GM23338 (cell line): Measurements from ENCODE around the gene CEP72. TPM values are rescaled to one million over a fixed set of nuclear protein-coding genes. Genes with fewer than 3 reads are reported as not detected.

Experiments used
- ATAC-seq: fragments of 200-7000 bp; cut with Tn5 transposase; 3 replicates; pipeline ENCODE4 v1.9.1; 2020
- DNase-seq: peaks from one replicate; pipeline ENCODE4 v3.0.0-alpha.2; 2015; ENCODE audit warnings: low spot score
- H2AFZ ChIP-seq: fragments of 200-600 bp; sonication (generic); 2 replicates; pipeline ENCODE4 v1.8.0; 2016; ENCODE audit warnings: antibody characterized with exemption, mild to moderate bottlenecking, moderate library complexity
- H3F3A ChIP-seq: fragments of 200-600 bp; sonication (generic); replicated peaks from 2 replicates; pipeline ENCODE4 v1.8.0; 2017; ENCODE audit warnings: antibody characterized with exemption, mixed run types, low read depth
- H3K27ac ChIP-seq: fragments of 200-600 bp; sonication (generic); 2 replicates; pipeline ENCODE4 v1.6.1; 2016; ENCODE audit warnings: low read depth
- H3K27me3 ChIP-seq: fragments of 200-600 bp; sonication (generic); 2 replicates; pipeline ENCODE4 v1.8.0; 2016; ENCODE audit warnings: mild to moderate bottlenecking, mixed run types, moderate library complexity; ENCODE audit not compliant: insufficient read depth
- H3K36me3 ChIP-seq: fragments of 200-600 bp; sonication (generic); 2 replicates; pipeline ENCODE4 v1.8.0; 2016; ENCODE audit warnings: mild to moderate bottlenecking; ENCODE audit not compliant: insufficient read depth
- H3K4me1 ChIP-seq: fragments of 200-600 bp; sonication (generic); 2 replicates; pipeline ENCODE4 v1.8.0; 2016; ENCODE audit warnings: mild to moderate bottlenecking, moderate library complexity; ENCODE audit not compliant: insufficient read depth
- H3K4me2 ChIP-seq: fragments of 200-600 bp; sonication (generic); 2 replicates; pipeline ENCODE4 v1.7.1; 2017; ENCODE audit warnings: mixed run types
- H3K4me3 ChIP-seq: fragments of 200-600 bp; sonication (generic); 2 replicates; pipeline ENCODE4 v1.6.1; 2016; ENCODE audit warnings: mixed run types
- H3K79me2 ChIP-seq: fragments of 200-600 bp; sonication (generic); replicated peaks from 2 replicates; pipeline ENCODE4 v1.8.0; 2017; ENCODE audit warnings: mild to moderate bottlenecking; ENCODE audit not compliant: insufficient read depth
- H3K9me2 ChIP-seq: fragments of 200-600 bp; sonication (generic); 2 replicates; pipeline ENCODE4 v1.8.0; 2017; ENCODE audit not compliant: insufficient read depth
- H4K20me1 ChIP-seq: fragments of 200-600 bp; sonication (generic); replicated peaks from 2 replicates; pipeline ENCODE4 v1.8.0; 2017; ENCODE audit warnings: mild to moderate bottlenecking; ENCODE audit not compliant: insufficient read depth
- H3K27ac Mint-ChIP-seq: 2 replicates; pipeline ENCODE4 v1.8.0; 2020; ENCODE audit warnings: inconsistent platforms, mild to moderate bottlenecking, moderate library complexity, mixed read lengths
- H3K27me3 Mint-ChIP-seq: 3 replicates; pipeline ENCODE4 v1.8.0; 2022; ENCODE audit warnings: low read depth, mild to moderate bottlenecking, moderate library complexity, mixed read lengths, inconsistent platforms; ENCODE audit not compliant: insufficient read depth, poor library complexity
- H3K36me3 Mint-ChIP-seq: 3 replicates; pipeline ENCODE4 v1.8.0; 2021; ENCODE audit warnings: low read depth, mild to moderate bottlenecking, inconsistent platforms, moderate library complexity, mixed read lengths
- H3K4me1 Mint-ChIP-seq: 3 replicates; pipeline ENCODE4 v1.8.0; 2020; ENCODE audit warnings: mild to moderate bottlenecking, inconsistent platforms, mixed read lengths
- H3K4me3 Mint-ChIP-seq: 3 replicates; pipeline ENCODE4 v1.8.0; 2021; ENCODE audit warnings: moderate library complexity, mild to moderate bottlenecking, inconsistent platforms, mixed read lengths
- H3K9me3 Mint-ChIP-seq: 3 replicates; pipeline ENCODE4 v1.8.0; 2020; ENCODE audit warnings: moderate library complexity, mild to moderate bottlenecking, inconsistent platforms, mixed read lengths
- CREB1 ChIP-seq: fragments of 250-450 bp; sonication (Bioruptor Pico); IDR thresholded peaks from 2 replicates; pipeline ENCODE4 v1.5.0; 2020; ENCODE audit warnings: low read depth, mild to moderate bottlenecking, moderate library complexity
- CTCF ChIP-seq, 2 experiments: fragments of 200-600 bp in 1 of 2; sonication (generic) in 1 of 2; conservative IDR thresholded peaks; 2 replicates each; pipeline versions ENCODE4 v1.5.1 to v1.6.1; 2016 to 2017; ENCODE audit warnings: antibody characterized with exemption in 2 of 2, low read depth in 2 of 2, mild to moderate bottlenecking in 2 of 2, moderate library complexity in 1 of 2
- ETS1 ChIP-seq: IDR thresholded peaks from 2 replicates; pipeline ENCODE4 v1.6.1; 2016; ENCODE audit warnings: antibody characterized with exemption
- EZH2 ChIP-seq: fragments of 200-600 bp; sonication (generic); IDR thresholded peaks from one replicate; pipeline ENCODE4 v1.8.0; 2017; ENCODE audit warnings: antibody characterized with exemption, mild to moderate bottlenecking, low read depth; ENCODE audit not compliant: unreplicated experiment
- EZH2phosphoT487 ChIP-seq: fragments of 200-600 bp; sonication (generic); IDR thresholded peaks from one replicate; pipeline ENCODE4 v1.8.1; 2018; ENCODE audit warnings: antibody characterized with exemption; ENCODE audit not compliant: unreplicated experiment
- JUNB ChIP-seq: IDR thresholded peaks from one replicate; pipeline ENCODE4 v1.6.1; 2016; ENCODE audit warnings: antibody characterized with exemption; ENCODE audit not compliant: unreplicated experiment
- POLR2AphosphoS5 ChIP-seq: IDR thresholded peaks from 2 replicates; pipeline ENCODE4 v1.6.1; 2016; ENCODE audit warnings: antibody characterized with exemption, low read depth
- REST ChIP-seq: IDR thresholded peaks from one replicate; pipeline ENCODE4 v1.6.1; 2018; ENCODE audit warnings: antibody characterized with exemption; ENCODE audit not compliant: unreplicated experiment
- STAT1 ChIP-seq: IDR thresholded peaks from one replicate; pipeline ENCODE4 v1.6.1; 2016; ENCODE audit warnings: antibody characterized with exemption; ENCODE audit not compliant: unreplicated experiment
- ZNF114 ChIP-seq: fragments of 250-450 bp; sonication (Bioruptor Pico); IDR thresholded peaks from 2 replicates; pipeline ENCODE4 v1.5.0; 2020; ENCODE audit warnings: mild to moderate bottlenecking, moderate library complexity
- ZNF462 ChIP-seq: fragments of 250-450 bp; sonication (Bioruptor Pico); IDR thresholded peaks from 2 replicates; pipeline ENCODE4 v1.5.0; 2020; ENCODE audit warnings: mild to moderate bottlenecking, moderate library complexity
- polyA plus RNA-seq: library from polyadenylated mRNA; unstranded; fragments of >200 nt; fragmentation: Nextera tagmentation; extraction: Ambion mirVana; gene quantifications from 2 replicates; pipeline ENCODE4 v1.2.1, GENCODE V29; 2016
- total RNA-seq: library from RNA; depleted of rRNA; stranded (reverse); fragments of >200 nt; shearing (Covaris generic); gene quantifications from 2 replicates; pipeline ENCODE4 v1.2.3, GENCODE V29; 2014

The CEP72 gene
- total and polyA plus RNA-seq, 2 experiments from 2014 or later, result 15.5 to 27.1 TPM

GRCh38 chr5:584216-584615 is 27.9 kb upstream of the CEP72 start:
- H3K79me2 ChIP-seq, result no peaks in the 10 kb centered on the region
- H3K4me3 Mint-ChIP-seq, result no peak overlapping the region
- H3K4me1 ChIP-seq, result peaks cover 4% of the 10 kb centered on the region; the same call in 1 of the 2 replicates
- H3K27ac ChIP-seq, result no peak overlapping the region
- H3F3A ChIP-seq, result no peaks in the 10 kb centered on the region
- TF ChIP-seq POLR2AphosphoS5 (no peak), EZH2phosphoT487 (no peak), CTCF (conservative IDR thresholded peaks at IDR 0.05; ENCODE audit: low read depth in 2 of 2) (no peak), EZH2 (no peak), REST (no peak), CREB1 (no peak), STAT1 (no peak), ZNF114 (CRISPR knock-in tag) (no peak), ZNF462 (no peak), JUNB (no peak), ETS1 (no peak)
- no peak for DNase-seq
- no peak overlapping the region for H3K27ac Mint-ChIP-seq
- H3K27me3 ChIP-seq, result no peaks in the 10 kb centered on the region
- peaks cover 19% of the 10 kb centered on the region for H3K27me3 Mint-ChIP-seq
- no peaks in the 10 kb centered on the region for H3K36me3 Mint-ChIP-seq
- peaks cover 19% of the 10 kb centered on the region for H3K4me1 Mint-ChIP-seq
- no peak overlapping the region for H3K4me2 ChIP-seq
- no peak overlapping the region for H2AFZ ChIP-seq
- no peaks in the 10 kb centered on the region for H3K36me3 ChIP-seq
- no peak overlapping the region for H3K4me3 ChIP-seq
- no peaks in the 10 kb centered on the region for H3K9me3 Mint-ChIP-seq
- no peaks in the 10 kb centered on the region for H4K20me1 ChIP-seq
- H3K9me2 ChIP-seq, result no peaks in the 10 kb centered on the region
- ATAC-seq, result no peak
